Measurements from ENCODE around the gene CLCN2. TPM values are rescaled to one million over a fixed set of nuclear protein-coding genes. Genes with fewer than 3 reads are reported as not detected.

Gene CLCN2
- total and polyA plus RNA-seq, 2 of the 8 experiments (the other 6 are each of a cell fraction or from before 2014, with no cell fraction given) = 13.7 to 16.1 TPM

- TF ChIP-seq BCL11A (IDR thresholded peaks at IDR 0.05; ENCODE audit: low read depth in 2 of 2, low read length in 2 of 2) = no peak
- TF ChIP-seq MAX (IDR thresholded peaks at IDR 0.05) = no peak
- no peak for TF ChIP-seq EGR1 (IDR thresholded peaks at IDR 0.05; ENCODE audit: borderline replicate concordance, low read depth, low read length)
These were observed 32.9 kb downstream of the CLCN2 start (continued) for GRCh38 chr3:184328516-184328915.
